SU-DHL-6 (cell line): Measurements from ENCODE around the gene ITPR2.

ENCODE experiments used
- CTCF ChIP-seq: fragments of 200-600 bp; sonication (generic); IDR thresholded peaks from one replicate; pipeline ENCODE4 v1.5.1; 2017; ENCODE audit warnings: antibody characterized with exemption, mild to moderate bottlenecking, low read length, moderate library complexity; ENCODE audit not compliant: insufficient read depth, poor library complexity, severe bottlenecking
- EZH2phosphoT487 ChIP-seq: fragments of 200-600 bp; sonication (generic), shearing (Covaris generic); conservative IDR thresholded peaks from 2 replicates; pipeline ENCODE4 v1.6.1; 2018; ENCODE audit warnings: mild to moderate bottlenecking, antibody characterized with exemption, low read length, moderate library complexity, mixed read lengths

GRCh38 chr12:26520869-26521268 is 312.1 kb downstream of the ITPR2 start:
- TF ChIP-seq EZH2phosphoT487: no peak
- TF ChIP-seq CTCF: no peak
